ENCODE results near the gene MAB21L3. TPM values are rescaled to one million over a fixed set of nuclear protein-coding genes. Genes with fewer than 3 reads are reported as not detected.

MAB21L3 gene
- total and polyA plus RNA-seq, 2 of the 13 experiments (the other 11 are each of a cell fraction or from before 2014, with no cell fraction given): 0.55 to 4.1 TPM

- intact Hi-C loops (cut with micrococcal nuclease; ENCODE audit: unreplicated experiment): loop anchor here (1.0 to 5.0 kb wide), 3 partner anchors 253 to 360 kb away; no protein-coding TSS in a partner anchor
- Histone ChIP-seq H3K4me1 (ENCODE audit: insufficient read depth, low read length) (peaks cover 13% of the 10 kb centered on the region), H4K20me1 (ENCODE audit: insufficient read depth, low read length) (no peaks in the 10 kb centered on the region), H3K9ac (ENCODE audit: insufficient read depth, low read depth, low read length) (no peak overlapping the region), H3K9me3 (ENCODE audit: low read length) (peaks cover 7% of the 10 kb centered on the region), H3K36me3 (replicated peaks in 1 of 2; ENCODE audit: control insufficient read depth in 1 of 2, insufficient read depth in 2 of 2, low read length in 2 of 2) (no peaks in the 10 kb centered on the region), H3K27me3 (ENCODE audit: control insufficient read depth in 1 of 2, insufficient read depth in 2 of 2, low read length in 2 of 2) (no peaks in the 10 kb centered on the region), H3K4me3 (replicated peaks in 1 of 3; ENCODE audit: insufficient read depth in 1 of 3, low read depth in 2 of 3, low read length in 3 of 3) (no peak overlapping the region), H3K79me2 (ENCODE audit: insufficient read depth, low read length) (no peaks in the 10 kb centered on the region), H2AFZ (ENCODE audit: low read length) (no peak overlapping the region), H3K4me2 (ENCODE audit: low read depth, low read length) (no peak overlapping the region), H3K27ac (ENCODE audit: extremely low read length, insufficient read depth, low read length) (no peak overlapping the region)
- FAIRE-seq (no peak), ATAC-seq (no peak), DNase-seq (ENCODE audit: low spot score) (no peak)
- POLR2A ChIA-PET: interaction anchor here (0.6 to 2.5 kb wide), 21 partner anchors 10 to 430 kb away, joined by 3 to 27 read pairs (median 4); partner anchors contain the start of genes CD58 and MAB21L3
- TF ChIP-seq NAIF1 (CRISPR knock-in tag; IDR thresholded peaks at IDR 0.05; ENCODE audit: borderline replicate concordance) (0 out of 2 replicates have a peak, but pooled peaks have one; percentile 3), ZNF782 (CRISPR knock-in tag; IDR thresholded peaks at IDR 0.05; ENCODE audit: borderline replicate concordance) (no peak), KDM5B (CRISPR knock-in tag; IDR thresholded peaks at IDR 0.05; ENCODE audit: borderline replicate concordance) (no peak), REXO4 (CRISPR knock-in tag; IDR thresholded peaks at IDR 0.05; ENCODE audit: borderline replicate concordance) (no peak)
- BruUV-seq (replicated peaks): no TSS peak
- WGBS (ENCODE audit: low lambda C conversion rate): 75% methylated on average over 6 of the region's 6 CpGs
- in situ Hi-C loops (cut with HindIII; ENCODE audit: extremely low pct_ligation_motif_present, low pct_unique_long_range_greater_than_20kb): loop anchor here (10.0 kb wide), 1 partner anchor 65 kb away; no protein-coding TSS in a partner anchor
- CTCF ChIA-PET (ENCODE audit: low intra/inter-chr PET ratio, low total read pairs): interaction anchor here (1.0 to 3.9 kb wide), 5 partner anchors 181 to 359 kb away, joined by 3 to 81 read pairs (median 6); no protein-coding TSS in a partner anchor
Measured at GRCh38 chr1:116139592-116140134, 28.5 kb downstream of the MAB21L3 start.

- BruUV-seq (replicated peaks): no TSS peak
- 2% methylated on average over 1 of the region's 1 CpG for WGBS (ENCODE audit: low lambda C conversion rate)
- FAIRE-seq: no peak
- ChIA-PET CTCF (ENCODE audit: low intra/inter-chr PET ratio, low total read pairs) (no interaction called here), POLR2A (no interaction called here)
- DNase-seq (ENCODE audit: low spot score): no peak
- Histone ChIP-seq H3K27ac (ENCODE audit: extremely low read length, insufficient read depth, low read length) (no peak overlapping the region), H3K4me1 (ENCODE audit: insufficient read depth, low read length) (peaks cover 5% of the 10 kb centered on the region; the same call in 1 of the 2 replicates), H3K4me2 (ENCODE audit: low read depth, low read length) (no peak overlapping the region), H3K36me3 (replicated peaks in 1 of 2; ENCODE audit: control insufficient read depth in 1 of 2, insufficient read depth in 2 of 2, low read length in 2 of 2) (no peaks in the 10 kb centered on the region), H3K27me3 (ENCODE audit: control insufficient read depth in 1 of 2, insufficient read depth in 2 of 2, low read length in 2 of 2) (no peaks in the 10 kb centered on the region), H2AFZ (ENCODE audit: low read length) (no peak overlapping the region), H3K4me3 (replicated peaks in 1 of 3; ENCODE audit: insufficient read depth in 1 of 3, low read depth in 2 of 3, low read length in 3 of 3) (no peak overlapping the region), H3K9me3 (ENCODE audit: low read length) (peaks cover 7% of the 10 kb centered on the region), H4K20me1 (ENCODE audit: insufficient read depth, low read length) (no peaks in the 10 kb centered on the region), H3K79me2 (ENCODE audit: insufficient read depth, low read length) (no peaks in the 10 kb centered on the region), H3K9ac (ENCODE audit: insufficient read depth, low read depth, low read length) (no peak overlapping the region)
- TF ChIP-seq HDAC1 (CRISPR knock-in tag; IDR thresholded peaks at IDR 0.05) (no peak), HOXA9 (CRISPR knock-in tag; IDR thresholded peaks at IDR 0.05; ENCODE audit: borderline replicate concordance) (no peak), KAT2B (IDR thresholded peaks at IDR 0.05; ENCODE audit: borderline replicate concordance, low read depth, low read length) (no peak), ZNF530 (CRISPR knock-in tag; IDR thresholded peaks at IDR 0.05; ENCODE audit: low read depth) (no peak), ZNF20 (CRISPR knock-in tag; IDR thresholded peaks at IDR 0.05) (no peak), E2F2 (CRISPR knock-in tag; IDR thresholded peaks at IDR 0.05; ENCODE audit: borderline replicate concordance) (no peak), PRMT3 (CRISPR knock-in tag; IDR thresholded peaks at IDR 0.05; ENCODE audit: borderline replicate concordance, low read depth) (no peak)
- no peak for ATAC-seq
- intact Hi-C loops (cut with micrococcal nuclease; ENCODE audit: unreplicated experiment) (no loop called here), in situ Hi-C loops (cut with HindIII; ENCODE audit: extremely low pct_ligation_motif_present, low pct_unique_long_range_greater_than_20kb) (loop anchor here (10.0 kb wide), 1 partner anchor 61 kb away; no protein-coding TSS in a partner anchor)
Measured at GRCh38 chr1:116144151-116144550, 33.0 kb downstream of the MAB21L3 start.
